ENCODE measurements around the gene EPB41L4B.
"Not testable (repeated sequence)": the region's sequence is repeated elsewhere in the genome, so short reads cannot be mapped to it uniquely, and the experiment has no call there.

Gene EPB41L4B

DNA sequence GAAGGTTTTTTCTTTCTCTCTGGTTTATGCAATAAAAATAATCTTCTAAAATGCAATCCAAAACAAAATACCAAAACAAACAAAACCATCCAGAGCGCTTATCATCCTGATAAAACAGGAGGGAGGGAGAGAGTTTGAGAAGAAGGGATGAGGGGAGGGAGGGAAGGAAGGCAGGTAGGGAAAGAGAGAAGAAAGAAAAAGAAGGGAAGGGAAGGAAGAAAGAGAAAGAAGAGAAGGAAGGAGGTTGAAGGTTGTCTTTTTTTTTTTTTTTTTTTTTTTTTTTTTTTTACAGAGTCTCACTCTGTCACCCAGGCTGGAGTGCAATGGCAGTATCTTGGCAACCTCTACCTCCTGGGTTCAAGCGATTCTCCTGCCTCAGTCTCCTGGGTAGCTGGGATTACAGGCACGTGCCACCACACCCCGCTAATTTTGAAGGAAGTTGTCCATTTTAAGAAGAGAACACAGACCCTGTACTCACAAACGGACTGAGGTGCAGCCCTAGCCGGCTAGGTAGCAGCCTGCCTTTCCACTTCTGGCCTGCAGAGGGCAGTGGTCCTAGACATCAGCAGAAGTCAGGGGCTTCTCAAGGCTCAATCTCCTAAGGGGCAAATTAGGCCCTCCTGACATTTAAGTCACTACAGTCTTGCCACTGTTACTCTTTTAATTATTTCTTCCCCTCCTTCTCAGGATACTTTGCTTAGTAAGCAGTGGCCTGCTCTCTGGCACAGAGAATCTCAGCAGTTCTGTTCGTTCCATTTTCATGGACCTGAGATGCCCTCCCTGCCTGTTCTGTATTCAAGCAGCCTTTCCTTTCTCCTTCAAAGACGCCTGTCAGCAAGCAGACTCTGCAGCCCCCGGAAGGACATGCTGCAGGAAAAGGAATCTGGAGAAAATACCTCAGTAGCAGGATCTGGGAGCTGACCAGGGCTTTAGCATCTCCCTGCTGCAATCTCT lies 76.4 kb downstream of the EPB41L4B start:
- DNase-seq (ENCODE audit: low spot score) = peak; percentile 76

DNA sequence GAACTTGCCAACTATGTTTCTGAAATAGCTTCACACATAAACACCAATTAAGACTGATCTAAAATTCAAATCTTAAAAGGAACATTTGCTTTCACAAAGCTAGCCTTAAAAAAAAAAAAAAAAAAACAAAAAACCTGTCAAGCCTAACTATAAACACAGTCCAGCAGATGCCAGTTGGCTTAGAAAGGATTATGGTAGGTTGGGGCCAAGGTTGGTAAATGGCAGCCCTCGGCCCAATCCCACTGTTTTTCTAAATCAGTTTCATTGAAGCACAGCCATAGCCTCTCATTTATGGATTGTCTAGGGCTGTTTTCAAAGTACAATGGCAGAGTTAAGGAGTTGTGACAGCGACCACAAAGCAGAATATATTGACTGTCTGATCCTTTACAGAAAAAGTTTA lies 78.1 kb downstream of the EPB41L4B start:
- no peak for DNase-seq (ENCODE audit: low spot score)

DNA sequence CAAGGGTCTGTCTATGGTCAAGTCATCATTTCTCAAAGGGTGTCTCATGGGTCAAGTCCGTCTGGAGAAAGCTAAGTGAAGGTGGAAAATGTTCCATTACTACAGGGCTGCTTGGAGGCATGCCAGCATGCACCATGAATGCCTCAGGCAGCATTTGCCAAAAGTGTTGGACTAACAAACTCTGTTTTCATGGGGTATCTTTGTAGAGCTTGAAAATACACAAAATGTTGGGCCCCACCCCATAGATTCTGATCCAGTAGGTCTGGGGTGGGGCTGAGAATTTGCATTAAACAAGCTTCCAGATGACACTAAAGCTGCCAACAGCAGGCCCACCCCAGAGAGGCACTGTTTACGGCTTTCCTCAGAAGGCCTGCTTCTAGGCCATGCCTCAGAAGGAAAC lies 78.8 kb downstream of the EPB41L4B start:
- DNase-seq (ENCODE audit: low spot score) = no peak

DNA sequence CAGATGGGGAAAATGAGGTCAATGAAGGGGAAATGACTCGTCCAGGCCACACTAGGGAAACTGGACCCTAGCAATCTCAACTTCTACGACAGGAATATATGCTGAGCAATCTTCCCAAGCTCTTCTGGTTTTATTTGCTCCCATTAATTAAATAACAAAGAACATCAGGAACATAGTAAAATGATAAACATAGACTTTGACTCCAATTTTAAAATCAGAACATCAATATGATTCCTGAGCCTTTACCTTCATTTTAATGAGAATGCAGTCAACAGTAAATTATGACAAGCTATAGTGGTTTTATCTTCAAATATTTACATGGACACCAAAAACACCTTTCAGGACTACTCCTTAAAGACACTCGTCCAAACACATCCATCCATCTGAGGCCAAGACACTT lies 79.7 kb downstream of the EPB41L4B start:
- DNase-seq (ENCODE audit: low spot score) = no peak

DNA sequence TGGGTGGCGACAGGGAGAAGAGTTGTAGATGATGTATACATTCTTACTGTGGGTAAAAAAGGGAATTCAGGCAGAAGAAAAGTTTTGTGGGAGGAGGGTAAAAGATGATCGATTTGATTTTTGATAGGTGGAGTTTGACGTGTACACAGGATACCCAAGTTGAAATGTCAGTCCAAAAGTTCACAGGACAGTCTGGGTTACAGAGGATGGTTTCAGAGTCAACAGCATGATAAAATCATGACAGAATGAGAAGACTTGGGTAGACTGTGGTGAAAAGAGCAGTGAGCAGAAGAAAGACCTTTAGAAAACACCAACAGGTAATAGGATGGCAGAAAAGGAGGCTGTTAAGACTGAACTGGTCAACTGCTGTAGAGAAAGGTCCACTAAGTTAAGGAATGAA lies 81.6 kb downstream of the EPB41L4B start:
- no peak for DNase-seq (ENCODE audit: low spot score)

DNA sequence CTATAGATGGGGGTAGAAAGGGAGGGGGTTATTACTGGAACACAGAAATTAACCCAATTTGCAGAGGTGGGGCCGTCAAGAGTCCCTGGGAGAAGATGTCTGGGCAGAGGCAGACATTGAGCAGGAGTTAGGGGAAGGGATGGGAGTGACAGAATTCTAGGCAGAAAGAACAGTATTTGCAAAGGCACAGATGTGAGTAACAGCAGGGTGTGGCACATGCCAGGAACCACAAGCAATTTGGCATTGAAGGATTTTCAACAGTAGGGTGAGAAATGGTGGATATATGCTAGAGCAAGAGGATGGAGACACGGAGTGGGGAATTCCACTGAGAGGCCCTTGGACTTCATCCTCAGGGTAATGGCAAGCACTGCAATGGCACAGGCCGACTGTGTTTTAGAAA lies 82.2 kb downstream of the EPB41L4B start:
- DNase-seq (ENCODE audit: low spot score) = peak; percentile 74

DNA sequence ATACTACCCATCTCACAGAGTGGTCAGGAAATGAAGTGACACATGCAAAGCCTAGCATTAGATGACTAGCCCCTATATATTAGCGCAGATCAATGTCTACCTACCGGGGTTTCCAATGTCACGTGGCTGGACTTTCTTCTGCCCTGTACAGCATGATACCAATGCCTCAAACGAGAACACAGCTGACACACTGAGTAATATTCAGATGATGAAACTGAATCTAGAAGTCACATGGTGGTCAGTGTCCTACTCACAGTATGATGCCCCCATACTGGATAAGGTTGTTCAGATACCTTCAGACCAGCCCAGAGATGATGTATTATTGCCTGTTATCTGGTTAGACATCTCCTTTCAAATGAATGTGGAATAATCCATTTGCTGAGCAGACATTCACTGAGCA lies 82.7 kb downstream of the EPB41L4B start:
- DNase-seq (ENCODE audit: low spot score) = no peak

DNA sequence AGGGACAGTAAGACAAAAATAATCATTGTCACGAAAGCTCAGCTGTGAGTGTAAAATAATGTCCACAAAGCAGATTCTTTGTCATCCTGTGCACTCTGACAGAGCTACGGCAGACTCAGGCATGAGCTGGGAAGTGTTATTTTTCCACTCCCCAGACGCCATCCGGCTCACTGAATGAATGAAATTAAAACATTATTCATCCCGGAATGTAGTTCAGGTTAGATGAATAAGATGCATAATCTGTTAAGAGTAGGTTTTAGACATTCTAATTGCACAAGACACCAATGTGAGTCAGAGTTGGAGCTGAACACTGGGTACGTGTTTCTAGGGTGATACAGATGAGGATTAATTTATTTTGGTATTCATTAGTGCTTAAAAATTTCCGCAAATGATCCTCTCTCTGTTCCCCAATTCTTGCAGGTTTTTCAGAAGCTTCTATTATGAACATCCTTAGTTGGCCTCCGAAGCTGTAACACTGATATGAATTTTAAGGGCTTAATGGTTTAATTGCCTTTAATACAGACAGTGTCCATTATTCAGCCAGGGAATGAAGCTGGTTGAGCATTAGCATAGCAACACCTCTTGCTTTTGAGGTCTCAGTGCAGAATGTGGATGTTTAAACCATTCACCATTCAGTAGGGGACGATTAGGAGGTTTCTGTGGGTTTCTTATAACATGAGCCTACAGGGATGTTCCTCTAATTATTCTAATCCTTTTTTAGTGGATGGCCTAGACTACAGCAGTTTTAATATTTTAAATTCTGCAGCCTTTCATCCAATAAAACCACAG lies 88.2 kb downstream of the EPB41L4B start:
- peak; percentile 69 for DNase-seq (ENCODE audit: low spot score)

DNA sequence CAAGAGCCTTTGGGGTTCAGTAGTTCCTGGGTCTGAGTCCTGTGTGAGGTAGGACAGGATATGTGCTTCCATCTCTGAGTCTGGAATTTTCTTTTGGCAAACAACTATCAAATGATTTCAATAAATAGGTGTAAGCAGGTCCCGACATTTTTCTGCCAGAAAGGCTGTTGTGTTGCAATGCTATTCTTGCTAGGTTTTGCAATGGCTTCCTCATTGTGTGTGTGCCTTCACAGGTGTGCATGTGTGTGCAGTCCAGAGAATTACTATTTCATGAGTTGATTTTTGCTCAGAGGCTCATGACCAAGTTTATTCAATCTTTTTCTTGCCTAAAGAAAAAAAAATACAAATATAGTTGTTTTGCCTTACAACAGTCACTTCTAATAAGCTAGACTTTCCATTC lies 89.3 kb downstream of the EPB41L4B start:
- no peak for DNase-seq (ENCODE audit: low spot score)

DNA sequence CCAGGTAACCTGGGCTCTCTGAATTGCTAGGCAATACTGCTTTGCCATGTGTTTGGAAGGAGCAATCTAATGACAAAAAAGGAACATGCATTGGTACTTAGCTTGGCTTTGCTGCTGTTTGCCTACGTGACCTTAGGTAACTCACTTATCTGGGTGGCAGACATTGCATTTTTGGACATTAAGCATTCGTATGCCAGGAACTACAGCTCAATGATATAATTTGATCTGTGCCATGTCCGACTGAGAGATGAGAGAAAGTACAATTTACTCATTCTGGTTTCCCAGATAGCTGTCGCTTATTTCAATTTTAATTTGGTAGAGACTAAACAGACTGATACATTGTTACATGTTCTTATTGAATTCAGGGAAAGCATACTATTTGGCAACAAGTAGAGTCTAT lies 90.6 kb downstream of the EPB41L4B start:
- no peak for DNase-seq (ENCODE audit: low spot score)

DNA sequence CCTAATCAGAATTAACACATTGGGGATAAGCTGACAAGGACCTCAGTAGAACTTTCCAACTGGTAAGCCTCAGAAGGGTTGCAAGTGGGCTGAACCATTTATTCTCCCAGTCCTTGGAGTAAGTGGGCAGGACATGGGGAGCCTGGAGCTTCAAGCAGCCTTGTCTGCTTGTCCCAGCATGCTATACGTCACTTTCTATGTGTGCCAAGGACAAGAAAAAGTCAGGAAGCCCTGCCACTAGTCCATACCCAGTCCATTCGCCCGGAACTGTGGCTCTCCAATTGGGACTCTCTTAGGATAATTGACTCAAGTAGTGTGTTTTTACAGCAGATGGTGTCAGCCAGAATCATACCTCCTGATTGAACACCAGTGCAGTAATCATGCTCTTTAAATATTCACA lies 91.2 kb downstream of the EPB41L4B start:
- no peak for DNase-seq (ENCODE audit: low spot score)

DNA sequence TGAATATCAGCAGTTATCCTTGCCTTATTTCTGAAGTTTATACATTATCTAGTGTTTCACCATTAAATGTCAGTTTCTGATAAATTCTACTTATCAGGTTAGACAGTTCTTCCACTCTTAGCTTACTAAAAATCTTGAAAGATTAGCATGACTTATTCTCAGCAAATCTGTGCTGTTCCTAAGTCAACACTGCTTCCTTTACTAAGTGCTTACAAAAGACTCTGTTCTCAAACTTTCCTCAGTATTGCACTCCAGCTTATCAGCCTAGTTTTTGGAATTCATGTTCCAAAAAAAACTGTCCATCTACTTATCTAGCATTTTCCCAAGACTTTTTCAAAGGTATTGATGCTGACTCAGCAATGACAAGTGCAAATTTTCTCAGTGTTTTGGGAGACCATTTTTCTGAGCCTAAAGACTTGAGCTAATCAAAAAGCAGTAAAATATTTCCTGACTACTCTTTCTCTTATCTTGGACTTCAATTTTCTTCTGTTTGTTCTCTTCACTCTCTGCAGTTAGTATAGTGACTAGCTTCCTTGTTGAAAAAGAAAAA lies 92.7 kb downstream of the EPB41L4B start:
- no peak for DNase-seq (ENCODE audit: low spot score)

DNA sequence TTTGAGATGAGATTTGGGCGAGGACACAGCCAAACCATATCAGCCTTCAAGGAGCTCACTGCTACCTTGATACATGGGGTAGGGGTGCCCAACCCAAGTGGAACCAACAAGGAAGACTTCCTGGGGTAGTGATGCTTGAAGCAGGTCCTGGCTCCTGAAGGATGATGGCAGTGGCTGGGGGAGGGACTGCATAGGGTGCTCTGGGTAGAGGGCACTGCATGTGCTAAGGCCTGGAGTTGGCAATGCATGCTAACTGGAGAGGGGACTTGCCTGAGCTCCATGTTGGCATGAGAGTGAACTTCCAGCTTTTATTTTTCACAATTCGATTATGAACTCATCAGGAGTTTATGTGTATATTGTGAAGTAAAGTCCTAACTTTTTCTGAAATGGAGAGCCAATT lies 95.2 kb downstream of the EPB41L4B start:
- DNase-seq (ENCODE audit: low spot score) = no peak

DNA sequence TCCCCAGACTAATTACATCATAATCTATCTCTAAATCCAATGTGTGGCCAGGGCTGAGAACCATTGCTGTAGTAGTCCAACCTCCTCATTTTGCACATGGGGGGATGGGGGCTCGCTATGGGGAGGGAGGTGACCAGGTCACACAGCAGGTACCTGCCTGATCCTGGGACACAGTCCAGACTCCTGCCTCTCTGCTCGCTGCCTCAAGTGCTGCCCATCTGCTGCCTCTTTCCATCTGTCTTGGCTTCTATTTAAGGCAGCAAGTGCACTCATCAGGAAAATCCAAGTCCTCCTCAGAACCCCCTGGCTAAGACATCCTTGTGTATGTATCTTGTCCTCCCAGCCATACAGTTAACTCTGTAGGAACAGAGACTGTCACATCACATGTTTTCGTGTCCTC lies 96.1 kb downstream of the EPB41L4B start:
- DNase-seq (ENCODE audit: low spot score) = no peak

DNA sequence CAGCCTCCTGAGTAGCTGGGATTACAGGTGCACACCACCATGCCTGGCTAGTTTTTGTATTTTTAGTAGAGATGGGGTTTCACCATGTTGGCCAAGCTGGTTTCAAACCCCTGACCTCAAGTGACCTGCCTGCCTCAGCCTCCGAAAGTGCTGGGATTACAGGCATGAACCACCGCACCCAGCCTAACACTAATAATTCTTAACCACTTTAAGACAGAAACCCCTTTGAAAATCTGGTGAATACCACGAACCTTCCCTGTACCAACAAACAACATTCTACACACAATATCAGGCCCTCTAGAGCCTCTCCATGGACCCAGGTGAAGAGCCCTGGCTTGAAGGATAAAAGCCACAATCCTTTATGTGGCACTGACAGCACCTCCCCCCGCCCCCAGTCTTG lies 102.6 kb downstream of the EPB41L4B start:
- DNase-seq (ENCODE audit: low spot score) = not testable (repeated sequence)

DNA sequence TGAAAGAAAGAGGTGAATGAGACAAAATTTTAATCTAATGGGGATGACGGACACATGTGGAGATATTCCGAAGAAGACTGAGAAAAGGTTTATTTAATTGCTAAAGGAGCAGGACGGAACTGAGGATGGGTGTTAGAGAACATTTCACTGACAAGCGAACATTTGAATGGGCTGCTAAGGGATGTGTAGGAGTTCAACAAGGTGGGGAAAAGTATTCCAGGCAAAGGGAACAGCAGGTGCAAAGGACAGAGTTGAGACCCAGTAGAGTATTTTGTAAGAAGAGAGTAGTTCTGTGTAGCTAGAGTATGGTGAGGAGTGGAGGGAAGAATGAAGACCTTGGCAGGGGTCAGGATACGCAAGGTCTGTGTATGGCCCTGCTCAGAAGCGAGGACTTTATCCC lies 106.4 kb downstream of the EPB41L4B start:
- no peak for DNase-seq (ENCODE audit: low spot score)

DNA sequence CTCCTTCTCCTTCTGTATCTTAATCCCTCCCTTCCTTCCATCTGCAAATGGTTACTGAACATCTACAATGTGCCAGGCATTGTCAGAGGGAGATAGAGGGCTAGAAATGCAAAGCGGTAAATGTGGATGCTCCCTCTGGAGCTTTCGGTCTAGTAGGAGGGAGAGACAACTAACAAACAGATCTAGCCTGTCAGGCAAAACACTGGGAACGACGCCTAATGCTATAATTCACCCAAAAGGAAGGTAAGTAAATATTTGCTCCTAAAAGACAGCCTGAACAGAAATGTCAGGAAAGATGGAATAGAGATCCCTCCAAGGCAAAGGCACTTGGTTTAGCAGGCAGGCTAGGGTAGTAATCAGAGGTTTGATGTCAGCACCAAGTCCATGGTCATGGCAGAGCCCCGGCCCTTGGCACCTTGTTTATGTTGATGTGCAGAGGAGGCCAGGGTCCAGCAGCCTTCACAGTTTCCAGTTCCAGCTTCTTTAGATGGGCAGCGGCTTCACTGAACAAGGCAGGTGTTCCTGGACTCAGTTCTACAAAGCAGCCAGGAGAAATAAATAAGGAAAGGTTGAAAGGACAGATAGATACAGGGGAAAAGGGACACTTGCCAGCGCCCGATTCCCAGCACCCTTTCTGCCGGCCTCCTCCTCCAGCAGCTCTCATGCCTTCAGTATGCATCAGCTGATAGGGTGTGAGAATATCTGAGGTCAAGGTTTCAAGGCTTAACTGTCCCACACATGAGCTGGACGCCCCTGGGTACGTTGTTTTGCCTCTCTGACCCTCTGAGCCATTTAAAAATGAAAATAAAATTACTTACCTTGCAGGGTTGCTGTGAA lies 107.4 kb downstream of the EPB41L4B start:
- DNase-seq (ENCODE audit: low spot score) = no peak

DNA sequence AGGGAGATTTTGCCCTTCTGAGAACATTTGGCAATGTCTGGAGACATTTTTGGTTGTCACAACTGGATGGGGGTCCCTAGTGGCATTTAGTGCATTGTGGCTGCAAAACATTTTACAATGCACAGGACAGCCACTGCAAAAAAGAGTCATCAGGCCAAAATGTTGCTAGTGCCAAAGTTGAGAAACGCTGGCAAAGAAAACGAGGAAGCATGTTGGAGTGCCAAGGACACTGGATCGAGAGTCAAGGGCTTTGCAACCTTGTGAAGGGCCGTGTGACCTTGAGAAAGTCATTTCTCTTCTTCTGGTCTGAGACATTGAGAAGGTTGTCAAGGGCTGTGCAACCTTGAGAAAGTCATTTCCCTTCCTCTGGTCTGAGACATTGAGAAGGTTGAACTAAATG lies 108.1 kb downstream of the EPB41L4B start:
- DNase-seq (ENCODE audit: low spot score) = no peak

DNA sequence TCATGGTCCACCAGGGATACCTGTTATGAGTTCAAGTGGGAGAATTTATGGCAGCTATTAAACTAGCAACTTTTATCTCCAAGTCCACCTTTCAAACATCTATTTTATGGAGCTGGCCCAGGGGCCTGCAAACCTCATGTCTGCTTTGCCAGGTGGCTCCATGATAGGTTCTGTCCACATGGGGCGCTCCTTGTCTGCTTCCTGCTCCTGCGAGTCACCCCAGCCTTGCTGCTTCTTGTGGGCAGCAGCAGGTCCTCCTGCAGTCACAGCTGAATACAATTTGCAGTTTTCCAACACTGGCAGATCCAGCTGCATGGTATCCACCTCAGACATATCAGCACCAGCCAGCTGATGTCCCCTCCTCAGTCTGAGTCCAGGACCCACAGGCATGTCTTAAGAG lies 114.2 kb downstream of the EPB41L4B start:
- DNase-seq (ENCODE audit: low spot score) = no peak

DNA sequence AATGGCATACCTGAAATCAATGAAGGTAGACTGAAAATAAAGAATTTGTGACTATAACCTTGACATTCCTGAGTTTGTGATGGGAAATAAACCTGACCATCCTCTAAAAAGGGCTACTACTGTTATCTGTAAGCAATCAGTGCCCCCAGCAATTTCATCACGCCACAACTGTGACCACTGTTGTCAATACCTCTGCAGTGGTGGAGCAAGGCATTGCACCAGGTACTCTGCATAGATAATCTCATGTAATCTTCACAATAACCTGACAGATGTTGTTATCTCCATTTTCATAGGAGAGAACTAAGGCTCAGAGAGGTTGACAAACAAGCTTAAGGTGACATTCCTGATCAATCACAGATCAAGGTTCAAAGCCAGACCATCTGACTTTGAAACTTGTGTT lies 115.3 kb downstream of the EPB41L4B start:
- DNase-seq (ENCODE audit: low spot score) = no peak

DNA sequence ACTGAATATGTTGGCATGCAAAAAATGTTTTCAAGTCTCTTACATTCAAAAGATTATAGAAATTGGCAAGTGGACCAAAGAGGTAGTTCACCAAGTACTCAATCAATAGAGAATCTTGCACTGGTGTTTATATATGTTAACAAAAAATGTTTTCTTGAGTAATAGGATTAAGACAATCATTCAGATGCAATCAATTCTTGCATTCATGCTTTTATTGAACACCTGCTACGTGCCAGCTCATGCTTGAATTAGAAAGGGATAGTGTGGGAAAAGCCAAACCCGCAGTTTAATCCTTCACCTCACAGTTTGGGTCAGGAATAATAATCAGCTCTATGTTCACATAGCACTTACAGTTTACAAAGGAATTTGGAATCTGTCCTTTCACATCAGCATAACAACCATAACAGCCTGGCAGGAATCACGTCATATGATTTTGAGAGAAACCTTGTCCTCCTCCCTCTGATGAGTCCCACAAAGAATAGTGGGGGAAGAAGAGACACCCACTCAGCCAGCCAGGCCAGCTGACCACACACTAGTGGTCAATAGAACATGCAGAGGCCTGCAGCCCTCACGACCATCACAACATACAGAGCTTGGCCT lies 117.0 kb downstream of the EPB41L4B start:
- DNase-seq (ENCODE audit: low spot score) = no peak

DNA sequence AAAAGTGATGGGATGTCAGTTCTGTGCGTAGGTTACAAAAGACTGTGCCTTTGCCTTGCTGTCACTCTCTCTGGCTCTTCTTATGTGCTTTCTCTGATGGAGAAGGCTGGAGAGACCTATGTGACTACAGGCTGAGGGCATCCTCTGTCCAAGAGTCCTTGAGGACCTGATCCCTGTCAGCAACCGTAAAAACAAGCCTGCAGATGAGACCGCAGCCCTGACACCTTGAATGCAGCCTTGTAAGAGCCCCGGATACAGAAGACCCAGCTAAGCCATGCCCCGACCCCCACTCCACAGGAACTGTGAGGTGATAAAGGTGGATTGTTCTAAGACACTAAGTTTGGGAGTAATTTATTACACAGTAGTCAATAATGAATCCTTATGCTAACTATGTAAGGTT lies 121.2 kb downstream of the EPB41L4B start:
- no peak for DNase-seq (ENCODE audit: low spot score)
